ENCODE results near the gene TRAF5.

Gene TRAF5

DNA sequence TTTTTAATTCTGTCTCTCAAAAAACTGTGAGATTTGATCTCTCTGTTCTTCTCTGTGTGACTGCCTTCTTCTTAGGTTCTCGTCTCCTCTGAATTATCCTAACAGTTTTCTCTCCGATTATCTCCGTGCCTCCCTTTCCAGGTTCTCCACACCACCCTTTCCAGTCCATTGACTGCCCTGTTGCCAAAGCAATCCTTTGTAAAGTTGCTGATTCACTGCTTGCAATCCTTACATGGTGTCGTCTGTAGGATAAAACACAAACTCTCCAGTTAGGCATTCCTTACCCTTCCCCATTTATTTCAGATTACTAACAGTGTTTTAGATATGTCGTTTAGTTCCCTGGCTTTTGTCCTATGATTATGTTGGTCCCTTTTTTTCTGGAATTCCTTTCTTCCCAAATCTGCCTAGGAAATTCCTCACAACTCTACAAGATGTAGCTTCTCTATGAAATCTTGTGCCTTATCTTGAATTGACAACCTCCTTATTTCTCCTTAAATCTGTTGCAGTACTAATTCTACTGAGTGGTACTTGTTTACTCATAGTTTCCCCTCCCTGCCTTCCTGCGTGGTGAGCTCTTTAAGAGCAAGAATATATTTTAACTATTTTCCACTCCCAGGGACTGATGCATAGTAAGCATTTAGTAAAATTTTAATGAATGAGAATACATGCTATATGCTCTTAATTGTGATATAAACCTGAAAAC is 45.2 kb upstream of the TRAF5 start:
- TF ChIP-seq, protein P1, sequence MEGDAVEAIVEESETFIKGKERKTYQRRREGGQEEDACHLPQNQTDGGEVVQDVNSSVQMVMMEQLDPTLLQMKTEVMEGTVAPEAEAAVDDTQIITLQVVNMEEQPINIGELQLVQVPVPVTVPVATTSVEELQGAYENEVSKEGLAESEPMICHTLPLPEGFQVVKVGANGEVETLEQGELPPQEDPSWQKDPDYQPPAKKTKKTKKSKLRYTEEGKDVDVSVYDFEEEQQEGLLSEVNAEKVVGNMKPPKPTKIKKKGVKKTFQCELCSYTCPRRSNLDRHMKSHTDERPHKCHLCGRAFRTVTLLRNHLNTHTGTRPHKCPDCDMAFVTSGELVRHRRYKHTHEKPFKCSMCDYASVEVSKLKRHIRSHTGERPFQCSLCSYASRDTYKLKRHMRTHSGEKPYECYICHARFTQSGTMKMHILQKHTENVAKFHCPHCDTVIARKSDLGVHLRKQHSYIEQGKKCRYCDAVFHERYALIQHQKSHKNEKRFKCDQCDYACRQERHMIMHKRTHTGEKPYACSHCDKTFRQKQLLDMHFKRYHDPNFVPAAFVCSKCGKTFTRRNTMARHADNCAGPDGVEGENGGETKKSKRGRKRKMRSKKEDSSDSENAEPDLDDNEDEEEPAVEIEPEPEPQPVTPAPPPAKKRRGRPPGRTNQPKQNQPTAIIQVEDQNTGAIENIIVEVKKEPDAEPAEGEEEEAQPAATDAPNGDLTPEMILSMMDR (IDR thresholded peaks at IDR 0.05; ENCODE audit: low read length), result no peak
- TF ChIP-seq EZH2 (optimal IDR thresholded peaks at IDR 0.05; ENCODE audit: low read depth, low read length) (no peak), EZH2phosphoT487 (IDR thresholded peaks at IDR 0.05; ENCODE audit: low read length) (no peak)
- H3K79me2 ChIP-seq (ENCODE audit: low read length), result peaks cover 24% of the 10 kb centered on the region
- peak overlapping the region; percentile 80 for H3K27ac ChIP-seq (ENCODE audit: low read length)
- H2AFZ ChIP-seq (ENCODE audit: low read length), result no peak overlapping the region
- peaks cover 18% of the 10 kb centered on the region for H3F3A ChIP-seq (ENCODE audit: insufficient read depth, low read length)
- peaks cover 14% of the 10 kb centered on the region for H3K4me1 ChIP-seq (ENCODE audit: low read length)
- no peak for DNase-seq
- H4K20me1 ChIP-seq (ENCODE audit: insufficient read depth, low read length), result no peaks in the 10 kb centered on the region
- H3K4me3 ChIP-seq (ENCODE audit: low read length), result peak overlapping the region; percentile 34
- peak overlapping the region; percentile 49 for H3K9ac ChIP-seq (ENCODE audit: low read length)
- no peaks in the 10 kb centered on the region for H3K9me2 ChIP-seq (replicated peaks; ENCODE audit: insufficient read depth, low read length)
- no peaks in the 10 kb centered on the region for H3K9me3 ChIP-seq (replicated peaks; ENCODE audit: insufficient read depth, low read length)
- no peaks in the 10 kb centered on the region for H3K27me3 ChIP-seq (replicated peaks; ENCODE audit: insufficient read depth, low read length)
- peak overlapping the region; percentile 71 for H3K4me2 ChIP-seq (ENCODE audit: low read depth, low read length)
- peaks cover 3% of the 10 kb centered on the region; the same call in 1 of the 2 replicates for H3K36me3 ChIP-seq (replicated peaks; ENCODE audit: insufficient read depth, low read length)

DNA sequence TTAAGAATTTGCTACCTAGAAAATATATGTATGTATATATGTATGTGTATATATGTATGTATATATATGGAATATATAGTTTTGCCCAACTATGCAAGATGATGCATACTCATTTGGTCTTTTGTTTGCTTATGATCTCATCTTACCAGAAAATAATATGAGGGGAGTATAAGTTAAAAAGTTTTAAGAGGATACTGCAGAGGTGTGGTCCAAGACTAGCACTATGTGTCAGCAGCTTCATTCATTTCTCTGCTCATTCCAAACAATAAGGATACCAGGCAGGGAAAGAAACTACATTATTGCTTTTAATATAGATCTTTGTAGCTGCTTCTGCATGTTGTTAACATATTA is 44.6 kb upstream of the TRAF5 start:
- H3K27me3 ChIP-seq (replicated peaks; ENCODE audit: insufficient read depth, low read length), result no peaks in the 10 kb centered on the region
- no peak overlapping the region for H3K4me2 ChIP-seq (ENCODE audit: low read depth, low read length)
- no peaks in the 10 kb centered on the region for H3K9me3 ChIP-seq (replicated peaks; ENCODE audit: insufficient read depth, low read length)
- H3K36me3 ChIP-seq (replicated peaks; ENCODE audit: insufficient read depth, low read length), result peaks cover 3% of the 10 kb centered on the region; the same call in 1 of the 2 replicates
- peaks cover 18% of the 10 kb centered on the region for H3F3A ChIP-seq (ENCODE audit: insufficient read depth, low read length)
- peaks cover 14% of the 10 kb centered on the region for H3K4me1 ChIP-seq (ENCODE audit: low read length)
- TF ChIP-seq, protein P1 (IDR thresholded peaks at IDR 0.05; ENCODE audit: low read length), result no peak
- TF ChIP-seq EZH2phosphoT487 (IDR thresholded peaks at IDR 0.05; ENCODE audit: low read length) (no peak), EZH2 (optimal IDR thresholded peaks at IDR 0.05; ENCODE audit: low read depth, low read length) (no peak)
- no peak overlapping the region for H3K27ac ChIP-seq (ENCODE audit: low read length)
- no peaks in the 10 kb centered on the region for H4K20me1 ChIP-seq (ENCODE audit: insufficient read depth, low read length)
- no peaks in the 10 kb centered on the region for H3K9me2 ChIP-seq (replicated peaks; ENCODE audit: insufficient read depth, low read length)
- peaks cover 26% of the 10 kb centered on the region for H3K79me2 ChIP-seq (ENCODE audit: low read length)
- no peak overlapping the region for H3K4me3 ChIP-seq (ENCODE audit: low read length)
- no peak overlapping the region for H3K9ac ChIP-seq (ENCODE audit: low read length)
- no peak for DNase-seq
- H2AFZ ChIP-seq (ENCODE audit: low read length), result no peak overlapping the region

DNA sequence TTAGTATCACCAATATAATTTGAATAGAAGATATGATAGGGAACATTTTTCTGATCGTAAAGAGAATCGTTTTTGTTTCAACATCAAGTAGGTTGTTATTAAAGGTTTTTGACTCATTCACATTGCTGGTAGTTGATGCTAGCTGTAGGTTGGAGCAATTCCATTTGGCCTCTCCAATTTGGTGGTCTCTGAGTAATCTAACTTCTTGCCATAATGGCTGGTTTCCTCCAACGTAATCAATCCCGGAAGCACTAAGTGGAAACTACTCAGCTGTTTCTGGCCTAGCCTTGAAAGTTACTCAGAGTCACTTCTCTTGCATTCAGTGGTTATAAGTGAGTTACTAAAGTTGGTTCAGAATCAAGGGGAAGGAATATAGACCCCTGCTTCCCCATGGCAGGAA is 41.4 kb upstream of the TRAF5 start:
- Histone ChIP-seq H3K4me2 (ENCODE audit: low read depth, low read length) (no peak overlapping the region), H4K20me1 (ENCODE audit: insufficient read depth, low read length) (no peaks in the 10 kb centered on the region), H3K27me3 (replicated peaks; ENCODE audit: insufficient read depth, low read length) (no peaks in the 10 kb centered on the region), H3F3A (ENCODE audit: insufficient read depth, low read length) (peaks cover 15% of the 10 kb centered on the region), H3K4me1 (ENCODE audit: low read length) (peaks cover 12% of the 10 kb centered on the region), H3K36me3 (replicated peaks; ENCODE audit: insufficient read depth, low read length) (peaks cover 5% of the 10 kb centered on the region; the same call in 1 of the 2 replicates), H3K9me3 (replicated peaks; ENCODE audit: insufficient read depth, low read length) (no peaks in the 10 kb centered on the region), H3K4me3 (ENCODE audit: low read length) (no peak overlapping the region), H3K9me2 (replicated peaks; ENCODE audit: insufficient read depth, low read length) (no peaks in the 10 kb centered on the region), H3K79me2 (ENCODE audit: low read length) (peaks cover 43% of the 10 kb centered on the region), H3K9ac (ENCODE audit: low read length) (no peak overlapping the region), H3K27ac (ENCODE audit: low read length) (no peak overlapping the region), H2AFZ (ENCODE audit: low read length) (no peak overlapping the region)
- TF ChIP-seq EZH2 (optimal IDR thresholded peaks at IDR 0.05; ENCODE audit: low read depth, low read length) (no peak), EZH2phosphoT487 (IDR thresholded peaks at IDR 0.05; ENCODE audit: low read length) (no peak)
- TF ChIP-seq, protein P1 (IDR thresholded peaks at IDR 0.05; ENCODE audit: low read length), result no peak
- no peak for DNase-seq
